ENCODE measurements around the gene STPG4.
A peak's percentile ranks its signal among the peaks of the same experiment; 100 is the strongest.
"Not testable (repeated sequence)": the region's sequence is repeated elsewhere in the genome, so short reads cannot be mapped to it uniquely, and the experiment has no call there.

Gene STPG4

GRCh38 chr2:47172922-47173695, 18.0 kb upstream of the STPG4 start:
- no peak for DNase-seq

GRCh38 chr2:47172156-47172921, 17.2 kb upstream of the STPG4 start:
- DNase-seq = peak; percentile 55

GRCh38 chr2:47169784-47170183, 14.7 kb upstream of the STPG4 start:
- DNase-seq = no peak

- DNase-seq = not testable (repeated sequence)
Measured at GRCh38 chr2:47168895-47169294, 13.8 kb upstream of the STPG4 start.

GRCh38 chr2:47167149-47167548, 12.0 kb upstream of the STPG4 start:
- DNase-seq = no peak

GRCh38 chr2:47165001-47165555, 10.0 kb upstream of the STPG4 start:
- peak; percentile 18 for DNase-seq

GRCh38 chr2:47162780-47163179, 7.7 kb upstream of the STPG4 start:
- no peak for DNase-seq

- DNase-seq = no peak
Measured at GRCh38 chr2:47161475-47161874, 6.4 kb upstream of the STPG4 start.

- DNase-seq = no peak
Measured at GRCh38 chr2:47160660-47161059, 5.6 kb upstream of the STPG4 start.

GRCh38 chr2:47160211-47160610, 5.1 kb upstream of the STPG4 start:
- no peak for DNase-seq

GRCh38 chr2:47159627-47160026, 4.5 kb upstream of the STPG4 start:
- no peak for DNase-seq

GRCh38 chr2:47158576-47158975, 3.5 kb upstream of the STPG4 start:
- DNase-seq = no peak

- no peak for DNase-seq
Measured at GRCh38 chr2:47152803-47153202, 2.3 kb downstream of the STPG4 start.

GRCh38 chr2:47150175-47150574, 4.9 kb downstream of the STPG4 start:
- DNase-seq = no peak

GRCh38 chr2:47147021-47147420, 8.1 kb downstream of the STPG4 start:
- no peak for DNase-seq

GRCh38 chr2:47145466-47145865, 9.6 kb downstream of the STPG4 start:
- no peak for DNase-seq

GRCh38 chr2:47141520-47141919, 13.6 kb downstream of the STPG4 start:
- DNase-seq = no peak

- DNase-seq = peak; percentile 20
Measured at GRCh38 chr2:47134386-47135090, 20.6 kb downstream of the STPG4 start.

GRCh38 chr2:47133046-47133445, 22.1 kb downstream of the STPG4 start:
- no peak for DNase-seq

GRCh38 chr2:47129191-47129706, 25.9 kb downstream of the STPG4 start:
- DNase-seq = no peak

GRCh38 chr2:47128705-47129104, 26.4 kb downstream of the STPG4 start:
- no peak for DNase-seq

- DNase-seq = no peak
Measured at GRCh38 chr2:47127862-47128543, 27.1 kb downstream of the STPG4 start.

GRCh38 chr2:47126783-47127182, 28.3 kb downstream of the STPG4 start:
- no peak for DNase-seq
